Peyer's patch (tissue), 4 donors: ENCODE results near the gene VPS26C.

Experiments
- CTCF ChIP-seq, 6 experiments: fragments of 450-650 bp in 4 of 6; fragments of 200-600 bp in 2 of 6; sonication (generic) in 1 of 6; IDR thresholded peaks; one replicate each; pipeline ENCODE4 v1.5.1; 2017 to 2019; ENCODE audit warnings: antibody characterized with exemption in 6 of 6, mild to moderate bottlenecking in 3 of 6, moderate library complexity in 1 of 6
- POLR2A ChIP-seq, 2 donors: fragments of 450-650 bp; IDR thresholded peaks; one replicate each; pipeline ENCODE4 v1.5.1; 2017; ENCODE audit warnings: antibody characterized with exemption in 2 of 2, mild to moderate bottlenecking in 2 of 2, moderate library complexity in 2 of 2

- no peak for TF ChIP-seq POLR2A (IDR thresholded peaks at IDR 0.05)
- no peak for TF ChIP-seq CTCF (IDR thresholded peaks at IDR 0.05)
Observed at GRCh38 chr21:37219761-37220432, 47.2 kb downstream of the VPS26C start.
